ENCODE results near the gene ARID4A.
"Not testable (repeated sequence)": the region's sequence is repeated elsewhere in the genome, so short reads cannot be mapped to it uniquely, and the experiment has no call there.

The ARID4A gene

DNA sequence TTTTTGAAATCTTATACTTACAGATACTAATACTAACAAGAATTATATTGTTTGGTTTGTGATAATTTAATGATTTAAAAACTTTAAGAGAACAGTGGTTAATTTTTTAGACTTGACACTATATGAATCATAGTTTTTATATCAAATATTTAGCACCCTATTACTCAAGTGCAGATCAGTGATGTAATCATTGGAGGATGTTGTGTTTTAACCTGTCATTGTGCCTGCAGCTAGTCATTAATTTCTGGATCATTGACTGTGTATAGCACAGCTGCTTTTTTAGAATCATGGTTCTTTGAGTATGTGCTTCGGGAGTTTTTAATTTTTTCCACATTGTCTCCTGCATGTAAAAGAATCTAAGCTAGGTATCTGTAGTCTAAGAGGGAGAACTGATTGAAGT is 17.3 kb downstream of the ARID4A start:
- Histone ChIP-seq H3K36me3 (ENCODE audit: insufficient read depth, low read length) (peaks cover 38% of the 10 kb centered on the region), H3K4me3 (ENCODE audit: low read length) (no peak overlapping the region), H3K4me1 (ENCODE audit: insufficient read depth, low read length) (no peaks in the 10 kb centered on the region), H3K27me3 (ENCODE audit: insufficient read depth, low read length) (no peaks in the 10 kb centered on the region), H3K27ac (ENCODE audit: low read depth, low read length) (no peak overlapping the region), H3K9me3 (ENCODE audit: insufficient read depth, low read depth, low read length) (no peaks in the 10 kb centered on the region), H3K9ac (ENCODE audit: low read depth, low read length) (no peak overlapping the region)
- WGBS: 100% methylated on average over 1 of the region's 1 CpG

DNA sequence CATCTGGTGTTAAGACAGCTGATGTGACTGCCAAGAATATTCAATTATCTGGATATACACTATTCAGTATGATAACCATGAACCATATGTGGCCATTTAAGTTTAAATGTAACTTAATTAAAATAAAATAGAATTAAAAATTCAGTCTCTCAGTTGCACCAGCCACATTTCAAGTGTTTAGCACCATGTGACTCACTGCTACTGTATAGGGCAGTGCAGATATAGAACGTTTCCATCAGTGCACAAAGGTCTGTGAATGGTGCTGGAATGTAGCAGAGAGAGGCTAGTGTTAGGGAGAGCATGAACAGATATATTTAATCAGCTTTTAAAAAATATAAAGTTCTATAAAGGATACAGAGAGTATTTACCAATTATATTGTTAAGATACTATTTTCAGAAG is 28.7 kb downstream of the ARID4A start:
- Histone ChIP-seq H3K27ac (ENCODE audit: low read depth, low read length) (no peak overlapping the region), H3K4me1 (ENCODE audit: insufficient read depth, low read length) (peaks cover 8% of the 10 kb centered on the region; the same call in 1 of the 2 replicates), H3K9me3 (ENCODE audit: insufficient read depth, low read depth, low read length) (no peaks in the 10 kb centered on the region), H3K36me3 (ENCODE audit: insufficient read depth, low read length) (peaks cover 81% of the 10 kb centered on the region), H3K4me3 (ENCODE audit: low read length) (no peak overlapping the region), H3K9ac (ENCODE audit: low read depth, low read length) (no peak overlapping the region), H3K27me3 (ENCODE audit: insufficient read depth, low read length) (no peaks in the 10 kb centered on the region)
- WGBS: 100% methylated on average over 1 of the region's 1 CpG

DNA sequence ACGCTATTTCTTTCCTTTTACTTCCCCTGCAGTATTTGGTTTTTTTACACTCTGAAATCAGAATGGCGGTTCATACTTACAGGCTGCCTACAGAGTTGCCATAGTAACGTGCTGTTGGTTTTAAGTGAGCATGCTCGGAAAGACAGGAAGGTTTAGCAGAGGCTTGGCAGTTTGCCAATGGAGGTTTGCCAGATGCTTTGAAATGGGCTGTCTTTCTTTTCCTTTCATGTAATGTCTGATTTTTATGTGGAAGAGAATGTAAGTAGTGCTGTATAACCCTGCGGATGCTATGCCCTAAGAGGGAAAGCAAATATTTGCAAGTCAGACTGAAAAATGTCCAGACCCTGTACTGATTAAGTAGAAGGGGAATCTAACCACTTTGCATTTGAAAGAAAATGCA is 32.8 kb downstream of the ARID4A start:
- H3K9me3 ChIP-seq (ENCODE audit: insufficient read depth, low read depth, low read length): no peaks in the 10 kb centered on the region
- peaks cover 65% of the 10 kb centered on the region for H3K36me3 ChIP-seq (ENCODE audit: insufficient read depth, low read length)
- H3K27me3 ChIP-seq (ENCODE audit: insufficient read depth, low read length): no peaks in the 10 kb centered on the region
- H3K4me3 ChIP-seq (ENCODE audit: low read length): no peak overlapping the region
- peaks cover 8% of the 10 kb centered on the region; the same call in 1 of the 2 replicates for H3K4me1 ChIP-seq (ENCODE audit: insufficient read depth, low read length)
- 66% methylated on average over 5 of the region's 5 CpGs for WGBS
- H3K9ac ChIP-seq (ENCODE audit: low read depth, low read length): no peak overlapping the region
- no peak overlapping the region for H3K27ac ChIP-seq (ENCODE audit: low read depth, low read length)

DNA sequence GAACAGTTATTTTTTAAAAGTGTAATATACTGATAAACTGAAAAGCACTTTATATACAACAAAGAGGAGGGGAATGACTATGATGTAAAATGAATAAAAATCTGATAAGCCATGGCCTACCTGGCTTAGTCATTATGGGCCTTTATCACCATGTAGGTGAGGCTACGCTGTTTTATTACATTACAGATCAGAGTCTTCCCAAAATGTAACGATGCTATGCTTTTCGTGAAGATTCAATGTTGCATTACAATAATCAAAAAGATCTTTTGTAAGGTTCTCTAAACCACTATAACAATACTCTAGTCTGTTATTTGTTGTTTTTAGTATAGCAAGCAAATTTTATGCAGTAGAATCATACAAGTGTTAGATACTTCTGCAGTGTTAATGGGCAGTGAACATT is 34.2 kb downstream of the ARID4A start:
- Histone ChIP-seq H3K27me3 (ENCODE audit: insufficient read depth, low read length) (no peaks in the 10 kb centered on the region), H3K27ac (ENCODE audit: low read depth, low read length) (no peak overlapping the region), H3K36me3 (ENCODE audit: insufficient read depth, low read length) (peaks cover 57% of the 10 kb centered on the region), H3K9ac (ENCODE audit: low read depth, low read length) (no peak overlapping the region), H3K4me1 (ENCODE audit: insufficient read depth, low read length) (peaks cover 8% of the 10 kb centered on the region; the same call in 1 of the 2 replicates), H3K9me3 (ENCODE audit: insufficient read depth, low read depth, low read length) (no peaks in the 10 kb centered on the region), H3K4me3 (ENCODE audit: low read length) (no peak overlapping the region)
- 100% methylated on average over 3 of the region's 3 CpGs for WGBS

DNA sequence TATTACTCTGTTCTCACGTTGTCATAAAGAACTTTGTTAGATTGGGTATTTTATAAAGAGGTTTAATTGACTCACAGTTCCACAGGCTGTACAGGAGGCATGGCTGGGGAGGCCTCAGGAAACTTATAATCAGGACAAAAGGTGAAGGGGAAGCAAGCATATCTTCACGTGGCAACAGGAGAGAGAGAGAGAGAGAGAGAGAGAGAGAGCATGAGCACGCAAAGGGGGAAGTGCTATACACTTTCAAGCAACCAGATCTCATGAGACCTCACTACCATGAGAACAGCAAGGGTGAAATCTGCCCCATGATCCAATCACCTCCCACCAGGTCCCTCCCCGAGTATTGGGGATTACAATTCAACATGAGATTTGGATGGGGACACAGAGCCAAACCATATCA is 41.3 kb downstream of the ARID4A start:
- peaks cover 35% of the 10 kb centered on the region for H3K36me3 ChIP-seq (ENCODE audit: insufficient read depth, low read length)
- 94% methylated on average over 4 of the region's 4 CpGs for WGBS
- H3K27me3 ChIP-seq (ENCODE audit: insufficient read depth, low read length); H3K9me3 ChIP-seq (ENCODE audit: insufficient read depth, low read depth, low read length); H3K4me1 ChIP-seq (ENCODE audit: insufficient read depth, low read length); H3K9ac ChIP-seq (ENCODE audit: low read depth, low read length); H3K27ac ChIP-seq (ENCODE audit: low read depth, low read length); H3K4me3 ChIP-seq (ENCODE audit: low read length): not testable (repeated sequence)

DNA sequence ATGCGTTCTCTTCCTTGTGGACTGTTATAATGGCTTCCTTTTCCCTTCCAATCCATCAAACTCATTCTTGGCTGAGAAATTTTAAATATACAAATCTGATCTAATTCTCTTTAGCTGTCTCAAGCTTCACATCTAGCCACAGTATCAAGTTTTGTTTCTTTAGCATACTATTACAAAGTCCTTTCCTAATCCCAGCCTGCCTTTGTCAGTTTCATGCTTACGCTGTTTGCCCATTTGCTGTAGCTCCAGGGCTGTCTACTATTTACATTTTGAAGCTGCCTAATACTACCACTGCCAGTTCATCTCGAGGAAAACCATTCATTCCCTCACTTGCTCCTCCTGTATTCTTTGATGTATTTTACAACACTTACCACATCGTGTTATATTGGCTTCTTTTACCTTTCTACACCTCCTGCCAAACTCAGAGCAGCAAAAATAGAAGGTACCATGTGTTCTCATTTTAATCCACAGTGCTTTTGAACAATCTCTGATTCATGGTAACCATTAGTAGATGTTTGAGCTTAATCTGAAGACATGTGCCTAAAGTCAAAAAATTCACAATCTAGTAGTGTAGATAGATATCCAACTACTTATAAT is 42.9 kb downstream of the ARID4A start:
- H3K27ac ChIP-seq (ENCODE audit: low read depth, low read length): no peak overlapping the region
- no peaks in the 10 kb centered on the region for H3K9me3 ChIP-seq (ENCODE audit: insufficient read depth, low read depth, low read length)
- H3K4me3 ChIP-seq (ENCODE audit: low read length): no peak overlapping the region
- peaks cover 38% of the 10 kb centered on the region for H3K36me3 ChIP-seq (ENCODE audit: insufficient read depth, low read length)
- H3K27me3 ChIP-seq (ENCODE audit: insufficient read depth, low read length): no peaks in the 10 kb centered on the region
- H3K4me1 ChIP-seq (ENCODE audit: insufficient read depth, low read length): no peaks in the 10 kb centered on the region
- 92% methylated on average over 4 of the region's 4 CpGs for WGBS
- H3K9ac ChIP-seq (ENCODE audit: low read depth, low read length): no peak overlapping the region

DNA sequence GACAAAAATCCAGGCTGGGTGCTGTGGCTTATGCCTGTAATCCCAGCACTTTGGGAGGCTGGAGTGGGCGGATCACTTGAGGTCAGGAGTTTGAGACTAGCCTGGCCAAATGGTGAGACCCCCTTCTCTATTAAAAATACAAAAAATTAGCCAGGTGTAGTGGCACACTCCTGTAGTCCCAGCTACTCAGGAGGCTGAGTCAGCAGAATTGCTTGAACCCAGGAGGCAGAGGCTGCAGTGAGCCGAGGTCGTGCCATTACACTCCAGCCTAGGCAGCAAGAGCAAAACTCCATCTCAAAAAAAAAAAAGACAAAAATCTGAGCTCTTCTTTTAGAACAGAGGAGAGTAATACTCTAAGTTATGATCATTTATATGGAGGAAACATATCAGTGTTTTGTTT is 45.2 kb downstream of the ARID4A start:
- not testable (repeated sequence) for H3K4me3 ChIP-seq (ENCODE audit: low read length); H3K4me1 ChIP-seq (ENCODE audit: insufficient read depth, low read length); H3K9ac ChIP-seq (ENCODE audit: low read depth, low read length); H3K27ac ChIP-seq (ENCODE audit: low read depth, low read length); H3K9me3 ChIP-seq (ENCODE audit: insufficient read depth, low read depth, low read length); H3K27me3 ChIP-seq (ENCODE audit: insufficient read depth, low read length)
- H3K36me3 ChIP-seq (ENCODE audit: insufficient read depth, low read length): peaks cover 51% of the 10 kb centered on the region
- 93% methylated on average over 3 of the region's 3 CpGs for WGBS

DNA sequence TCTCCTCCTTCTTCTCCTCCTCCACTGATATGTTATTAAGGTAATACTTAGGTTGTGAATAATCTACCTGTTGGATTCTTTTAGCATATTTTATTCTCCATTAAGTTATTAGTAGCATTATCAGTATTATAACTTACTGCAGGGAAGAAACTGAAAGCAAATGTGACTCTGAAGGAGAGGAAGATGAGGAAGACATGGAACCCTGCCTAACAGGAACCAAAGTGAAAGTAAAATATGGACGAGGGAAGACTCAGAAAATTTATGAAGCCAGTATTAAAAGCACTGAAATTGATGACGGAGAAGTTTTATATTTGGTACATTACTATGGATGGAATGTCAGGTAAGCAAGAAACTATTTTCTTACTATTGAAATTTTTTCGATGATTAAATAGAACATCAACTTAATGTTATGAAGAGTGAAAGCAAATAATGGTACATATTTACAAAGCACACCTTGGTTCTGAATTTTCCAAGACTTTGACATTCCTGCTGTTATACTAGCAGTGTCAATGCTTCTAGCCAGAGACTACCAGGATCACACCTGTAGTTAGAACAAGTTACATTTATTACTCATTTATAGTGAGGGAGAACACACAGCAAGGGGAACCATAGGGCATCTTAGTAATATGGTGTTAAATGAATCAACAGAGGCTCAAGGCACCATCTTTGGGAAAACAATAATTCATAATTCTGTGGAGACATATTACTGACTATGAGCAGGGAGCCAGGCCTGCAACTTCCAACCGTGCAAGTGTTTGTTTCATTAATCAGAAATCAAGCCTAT is 55.4 kb downstream of the ARID4A start:
- H3K4me3 ChIP-seq (ENCODE audit: low read length): no peak overlapping the region
- peaks cover 5% of the 10 kb centered on the region; the same call in 1 of the 2 replicates for H3K4me1 ChIP-seq (ENCODE audit: insufficient read depth, low read length)
- H3K27ac ChIP-seq (ENCODE audit: low read depth, low read length): no peak overlapping the region
- WGBS: 94% methylated on average over 3 of the region's 4 CpGs
- no peaks in the 10 kb centered on the region for H3K27me3 ChIP-seq (ENCODE audit: insufficient read depth, low read length)
- no peak overlapping the region for H3K9ac ChIP-seq (ENCODE audit: low read depth, low read length)
- H3K36me3 ChIP-seq (ENCODE audit: insufficient read depth, low read length): peaks cover 68% of the 10 kb centered on the region
- H3K9me3 ChIP-seq (ENCODE audit: insufficient read depth, low read depth, low read length): no peaks in the 10 kb centered on the region

DNA sequence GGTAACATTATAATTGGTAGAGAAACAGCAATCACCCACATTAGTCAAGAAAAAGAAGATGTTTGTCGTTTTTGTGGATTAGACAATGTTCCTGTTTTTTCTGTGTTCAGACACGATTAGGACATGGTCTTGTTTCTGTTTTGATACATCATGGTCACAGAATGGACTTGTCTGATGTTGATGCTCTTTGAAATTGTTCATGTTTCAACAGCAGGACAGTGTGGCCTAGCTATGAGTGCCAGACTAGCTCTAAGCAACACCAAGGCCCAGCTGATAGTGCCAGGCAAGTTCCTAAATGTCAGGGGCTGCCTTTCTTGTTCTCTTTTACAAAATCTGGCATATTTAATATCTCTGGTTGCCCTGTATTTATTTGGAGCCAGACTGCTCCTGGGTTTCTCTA is 56.5 kb downstream of the ARID4A start:
- peaks cover 71% of the 10 kb centered on the region for H3K36me3 ChIP-seq (ENCODE audit: insufficient read depth, low read length)
- H3K27me3 ChIP-seq (ENCODE audit: insufficient read depth, low read length): no peaks in the 10 kb centered on the region
- no peaks in the 10 kb centered on the region for H3K9me3 ChIP-seq (ENCODE audit: insufficient read depth, low read depth, low read length)
- H3K4me1 ChIP-seq (ENCODE audit: insufficient read depth, low read length): peaks cover 5% of the 10 kb centered on the region; the same call in 1 of the 2 replicates
- no peak overlapping the region for H3K9ac ChIP-seq (ENCODE audit: low read depth, low read length)
- WGBS: 92% methylated on average over 2 of the region's 2 CpGs
- no peak overlapping the region for H3K4me3 ChIP-seq (ENCODE audit: low read length)
- H3K27ac ChIP-seq (ENCODE audit: low read depth, low read length): no peak overlapping the region

DNA sequence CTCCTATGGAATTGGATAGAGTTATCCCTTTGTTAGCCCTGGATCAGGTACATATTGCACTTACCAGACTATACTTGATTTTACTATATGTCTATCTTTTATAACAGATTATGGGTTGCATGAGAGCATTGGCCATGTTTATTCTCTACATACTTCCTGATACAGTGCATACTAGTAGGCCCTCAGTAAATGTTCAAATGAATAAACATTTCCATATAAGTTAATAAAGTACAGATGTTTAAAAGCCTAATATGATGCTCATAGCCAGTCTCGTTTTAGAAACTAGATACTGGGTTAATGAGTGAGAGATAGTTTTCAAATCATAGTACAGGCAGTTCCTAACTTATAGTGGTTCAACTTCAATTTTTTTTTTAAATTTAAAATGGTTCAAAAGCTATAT is 57.9 kb downstream of the ARID4A start:
- Histone ChIP-seq H3K4me3 (ENCODE audit: low read length) (no peak overlapping the region), H3K27ac (ENCODE audit: low read depth, low read length) (no peak overlapping the region), H3K27me3 (ENCODE audit: insufficient read depth, low read length) (no peaks in the 10 kb centered on the region), H3K36me3 (ENCODE audit: insufficient read depth, low read length) (peaks cover 73% of the 10 kb centered on the region), H3K9ac (ENCODE audit: low read depth, low read length) (no peak overlapping the region), H3K9me3 (ENCODE audit: insufficient read depth, low read depth, low read length) (no peaks in the 10 kb centered on the region), H3K4me1 (ENCODE audit: insufficient read depth, low read length) (peaks cover 5% of the 10 kb centered on the region; the same call in 1 of the 2 replicates)
- WGBS: 75% methylated on average over 1 of the region's 1 CpG

DNA sequence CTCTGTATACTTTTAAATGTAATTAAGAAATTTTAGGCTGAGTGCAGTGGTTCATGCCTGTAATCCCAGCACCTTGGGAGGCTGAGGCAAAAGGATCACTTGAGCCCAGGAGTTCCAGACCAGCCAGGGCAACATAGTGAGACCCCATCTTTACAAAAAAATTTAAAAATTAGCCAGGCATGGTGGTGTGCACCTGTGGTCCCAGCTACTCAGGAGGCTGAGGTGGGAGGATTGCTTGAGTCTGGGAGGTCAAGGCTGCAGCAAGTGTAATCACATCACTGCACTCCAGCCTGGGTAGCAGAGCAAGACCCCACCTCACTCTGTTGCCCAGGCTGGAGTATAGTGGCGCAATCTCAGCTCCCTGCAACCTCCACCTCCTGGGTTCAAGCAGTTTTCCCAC is 63.9 kb downstream of the ARID4A start:
- 98% methylated on average over 1 of the region's 1 CpG for WGBS
- not testable (repeated sequence) for H3K9me3 ChIP-seq (ENCODE audit: insufficient read depth, low read depth, low read length); H3K9ac ChIP-seq (ENCODE audit: low read depth, low read length); H3K4me1 ChIP-seq (ENCODE audit: insufficient read depth, low read length); H3K27me3 ChIP-seq (ENCODE audit: insufficient read depth, low read length); H3K4me3 ChIP-seq (ENCODE audit: low read length); H3K27ac ChIP-seq (ENCODE audit: low read depth, low read length)
- H3K36me3 ChIP-seq (ENCODE audit: insufficient read depth, low read length): peaks cover 74% of the 10 kb centered on the region

All from HUES64 (cell line).